ENCODE results near the gene ASB12. TPM values are rescaled to one million over a fixed set of nuclear protein-coding genes. Genes with fewer than 3 reads are reported as not detected.

Gene ASB12
- total and polyA plus RNA-seq, 2 of the 8 experiments (the other 6 are each of a cell fraction or from before 2014, with no cell fraction given), result 1.3 to 1.7 TPM

GRCh38 chrX:64229154-64229553, 1.3 kb downstream of the ASB12 start:
- no peak overlapping the region for H3K9ac ChIP-seq (replicated peaks in 1 of 4; ENCODE audit: extremely low read depth in 1 of 4, low read depth in 3 of 4, low read length in 3 of 4)
- no peak overlapping the region for H4K8ac ChIP-seq (ENCODE audit: extremely low read depth, insufficient read depth, low read length)
- POLR2A ChIA-PET (ENCODE audit: partially characterized antibody), result no interaction called here
- H3K23me2 ChIP-seq (ENCODE audit: low read depth, low read length), result no peaks in the 10 kb centered on the region
- H2BK120ac ChIP-seq (replicated peaks; ENCODE audit: low read depth, low read length), result no peak overlapping the region
- WGBS, 2 experiments (ENCODE audit: extremely low coverage in 1 of 2, insufficient coverage in 1 of 2, insufficient read length in 1 of 2, insufficient replicate concordance in 2 of 2, low coverage in 1 of 2, low lambda C conversion rate in 2 of 2, missing lambda C conversion rate in 1 of 2), result 90% methylated on average over 3 of the region's 3 CpGs; no CpG with 5 or more reads in 1 of the 2 experiments
- no peaks in the 10 kb centered on the region for H3K79me1 ChIP-seq (ENCODE audit: low read depth, low read length)
- H3K4me3 ChIP-seq (ENCODE audit: extremely low read depth in 1 of 4, insufficient read depth in 2 of 4, low read depth in 3 of 4, low read length in 4 of 4), result no peak overlapping the region
- no peak overlapping the region for H3K18ac ChIP-seq (ENCODE audit: extremely low read depth, low read length)
- H4K91ac ChIP-seq (replicated peaks; ENCODE audit: insufficient read length, low read length), result no peak overlapping the region
- H3K27ac ChIP-seq (ENCODE audit: low read depth, low read length), result no peak overlapping the region
- CTCF ChIA-PET (ENCODE audit: partially characterized antibody), result interaction anchor here (0.6 to 1.1 kb wide), 2 partner anchors 46 to 135 kb away, joined by 3 read pairs; no protein-coding TSS in a partner anchor
- H2AK5ac ChIP-seq (ENCODE audit: low read depth, low read length), result no peak overlapping the region
- no peaks in the 10 kb centered on the region for H3K9me3 ChIP-seq (ENCODE audit: insufficient read depth in 2 of 2, low read depth in 1 of 2, low read length in 1 of 2)
- no peaks in the 10 kb centered on the region for H3K36me3 ChIP-seq (ENCODE audit: control insufficient read depth in 2 of 4, insufficient read depth in 4 of 4, low read length in 3 of 4)
- TF ChIP-seq RAD21 (IDR thresholded peaks at IDR 0.05 in 1 of 2, conservative IDR thresholded peaks at IDR 0.05 in 1 of 2; ENCODE audit: low read depth in 2 of 2, low read length in 2 of 2) (peak; percentile 30 to 48; a peak in 3 of 4 replicates), KDM5A (IDR thresholded peaks at IDR 0.05; ENCODE audit: low read length) (no peak)
- H3K27me3 ChIP-seq (replicated peaks in 1 of 4; ENCODE audit: control insufficient read depth in 3 of 4, extremely low read depth in 1 of 4, insufficient read depth in 3 of 4, low read length in 3 of 4), result no peaks in the 10 kb centered on the region
- H4K20me1 ChIP-seq (replicated peaks in 1 of 2; ENCODE audit: control insufficient read depth in 1 of 2, insufficient read depth in 2 of 2, low read length in 2 of 2), result no peaks in the 10 kb centered on the region
- no peaks in the 10 kb centered on the region for H3K79me2 ChIP-seq (ENCODE audit: control insufficient read depth in 1 of 2, insufficient read depth in 2 of 2, low read length in 2 of 2)
- H3K23ac ChIP-seq (ENCODE audit: insufficient read length), result no peak overlapping the region
- no peak for FAIRE-seq
- no peak overlapping the region for H2BK5ac ChIP-seq (ENCODE audit: low read depth, low read length)
- no peak overlapping the region for H2BK20ac ChIP-seq (ENCODE audit: low read length)
- no peak overlapping the region for H3K14ac ChIP-seq (ENCODE audit: insufficient read length)
- H2AFZ ChIP-seq (ENCODE audit: low read length), result no peak overlapping the region
- H2BK15ac ChIP-seq (ENCODE audit: low read length), result no peak overlapping the region
- no peak overlapping the region for H2BK12ac ChIP-seq (ENCODE audit: low read depth, low read length)
- H3K56ac ChIP-seq (replicated peaks; ENCODE audit: insufficient read length, low read depth, low read length), result no peak overlapping the region
- H3K4me1 ChIP-seq (replicated peaks in 1 of 4; ENCODE audit: control insufficient read depth in 3 of 4, insufficient read depth in 4 of 4, low read length in 3 of 4), result no peaks in the 10 kb centered on the region
- H3K4me2 ChIP-seq (ENCODE audit: insufficient read depth in 1 of 2, low read depth in 2 of 2, low read length in 2 of 2), result no peak overlapping the region
- H3K4ac ChIP-seq (replicated peaks; ENCODE audit: insufficient read length, low read depth, low read length), result no peak overlapping the region
- DNase-seq (ENCODE audit: low read depth in 1 of 2, low spot score in 2 of 2), result no peak
- no peak overlapping the region for H4K5ac ChIP-seq (ENCODE audit: insufficient read length, low read depth, low read length)
